PC-9 (cell line): Measurements from ENCODE around the gene CLDN24. TPM values are rescaled to one million over a fixed set of nuclear protein-coding genes. Genes with fewer than 3 reads are reported as not detected.

Source experiments
- BruUV-seq: library from RNA; stranded (reverse); fragments of 400-500 nt; replicated peaks from 2 replicates; lab custom pipeline; 2021; lab: Mats Ljungman, UMichigan
- CTCF ChIA-PET: fragments of 300-600 bp; sonication (Branson Sonifier 250); formaldehyde crosslinking; loops from one replicate; lab custom pipeline; 2022; ENCODE audit warnings: antibody characterized with exemption; lab: Charles Lee
- POLR2A ChIA-PET: fragments of 300-600 bp; sonication (Branson Sonifier 250); formaldehyde crosslinking; loops from one replicate; lab custom pipeline; 2022; ENCODE audit warnings: antibody characterized with exemption; ENCODE audit not compliant: unreplicated experiment; lab: Charles Lee
- DNase-seq, 2 experiments: peaks; one replicate each; pipeline versions ENCODE4 v3.0.0 to v3.0.0-alpha.2; 2015 to 2022; ENCODE audit warnings: mixed read lengths in 1 of 2
- H2AFZ ChIP-seq: fragments of 200-600 bp; sonication (generic); 2 replicates; pipeline ENCODE4 v1.8.1; 2017; ENCODE audit warnings: antibody characterized with exemption
- H3F3A ChIP-seq: fragments of 200-600 bp; sonication (generic); 2 replicates; pipeline ENCODE4 v1.8.1; 2017; ENCODE audit warnings: antibody characterized with exemption, mild to moderate bottlenecking, low read depth; ENCODE audit not compliant: insufficient read depth
- H3K27ac ChIP-seq: fragments of 200-600 bp; sonication (generic); 2 replicates; pipeline ENCODE4 v1.6.1; 2016; ENCODE audit warnings: mixed run types
- H3K27me3 ChIP-seq: fragments of 200-600 bp; sonication (generic); 2 replicates; pipeline ENCODE4 v1.6.1; 2016; ENCODE audit warnings: low read depth, mixed run types; ENCODE audit not compliant: insufficient read depth
- H3K36me3 ChIP-seq: fragments of 200-600 bp; sonication (generic); 2 replicates; pipeline ENCODE4 v1.6.1; 2016; ENCODE audit warnings: low read depth, mixed run types
- H3K4me1 ChIP-seq: fragments of 200-600 bp; sonication (generic); replicated peaks from 2 replicates; pipeline ENCODE4 v1.6.1; 2016; ENCODE audit warnings: mixed run types; ENCODE audit not compliant: insufficient read depth
- H3K4me2 ChIP-seq: fragments of 200-600 bp; sonication (generic); 2 replicates; pipeline ENCODE4 v1.6.1; 2017; ENCODE audit warnings: mixed run types
- H3K4me3 ChIP-seq: fragments of 200-600 bp; sonication (generic); 2 replicates; pipeline ENCODE4 v1.6.1; 2016; ENCODE audit warnings: mixed run types
- H3K79me2 ChIP-seq: fragments of 200-600 bp; sonication (generic); 2 replicates; pipeline ENCODE4 v1.6.1; 2017; ENCODE audit warnings: low read depth, mixed run types
- H3K9me2 ChIP-seq: fragments of 200-600 bp; sonication (generic); 2 replicates; pipeline ENCODE4 v1.8.1; 2017; ENCODE audit warnings: mild to moderate bottlenecking; ENCODE audit not compliant: insufficient read depth
- H3K9me3 ChIP-seq: fragments of 200-600 bp; sonication (generic); 2 replicates; pipeline ENCODE4 v1.8.1; 2016; ENCODE audit warnings: low read depth; ENCODE audit not compliant: insufficient read depth
- H4K20me1 ChIP-seq: fragments of 200-600 bp; sonication (generic); 2 replicates; pipeline ENCODE4 v1.8.1; 2017; ENCODE audit not compliant: insufficient read depth
- EZH2 ChIP-seq: fragments of 200-600 bp; sonication (generic); IDR thresholded peaks from 2 replicates; pipeline ENCODE4 v1.8.0; 2017; ENCODE audit warnings: antibody characterized with exemption, low read depth
- intact Hi-C: fragments of 100-400 bp; cut with micrococcal nuclease; formaldehyde crosslinking; loops from one replicate; pipeline ENCODE4 v1.10.0; 2022; ENCODE audit not compliant: unreplicated experiment
- total RNA-seq: library from RNA; stranded (reverse); gene quantifications from 2 replicates; pipeline ENCODE4 v1.2.3, GENCODE V29; 2021
- TF ChIP-seq, protein P1 (sequence below): fragments of 200-600 bp; sonication (generic); conservative IDR thresholded peaks from 2 replicates; pipeline ENCODE4 v1.6.1; 2017; ENCODE audit warnings: mixed run types, antibody characterized with exemption, mild to moderate bottlenecking, moderate library complexity

CLDN24 gene
- total RNA-seq, 1 experiment from 2014 or later: not detected

DNA sequence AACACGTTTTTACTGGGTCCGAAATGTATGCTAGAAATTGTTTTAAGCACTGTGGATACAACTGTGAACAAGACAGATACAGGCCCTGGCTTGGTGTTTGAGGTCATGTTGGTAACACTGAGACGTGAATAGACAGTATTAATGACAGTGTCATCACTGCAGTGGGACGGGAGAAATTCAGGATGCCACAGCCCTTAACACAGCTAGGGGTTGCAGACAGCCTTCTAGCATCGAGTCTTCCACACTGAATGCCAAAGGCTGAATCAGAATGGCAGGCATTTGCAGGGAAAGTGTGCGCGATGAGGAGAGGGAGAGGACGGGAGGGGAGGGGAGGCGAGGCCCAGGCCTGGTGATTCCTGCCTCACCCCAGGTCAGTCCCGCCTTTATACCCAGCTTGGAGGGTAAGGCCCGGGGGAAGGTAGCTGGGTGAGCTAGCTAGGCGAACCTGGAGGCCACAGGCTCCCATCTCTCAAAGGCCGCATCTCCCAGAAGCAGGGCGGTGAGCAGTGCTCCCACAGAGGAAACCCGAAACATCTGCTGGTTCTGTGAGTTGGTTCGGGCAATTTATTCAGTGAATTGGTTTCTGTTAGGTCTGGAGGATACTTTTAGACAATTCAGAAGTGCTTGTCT lies 44.1 kb upstream of the CLDN24 start:
- CTCF ChIA-PET: no interaction called here
- no peak overlapping the region for H3K4me2 ChIP-seq
- no peak for TF ChIP-seq EZH2
- TF ChIP-seq, protein P1, sequence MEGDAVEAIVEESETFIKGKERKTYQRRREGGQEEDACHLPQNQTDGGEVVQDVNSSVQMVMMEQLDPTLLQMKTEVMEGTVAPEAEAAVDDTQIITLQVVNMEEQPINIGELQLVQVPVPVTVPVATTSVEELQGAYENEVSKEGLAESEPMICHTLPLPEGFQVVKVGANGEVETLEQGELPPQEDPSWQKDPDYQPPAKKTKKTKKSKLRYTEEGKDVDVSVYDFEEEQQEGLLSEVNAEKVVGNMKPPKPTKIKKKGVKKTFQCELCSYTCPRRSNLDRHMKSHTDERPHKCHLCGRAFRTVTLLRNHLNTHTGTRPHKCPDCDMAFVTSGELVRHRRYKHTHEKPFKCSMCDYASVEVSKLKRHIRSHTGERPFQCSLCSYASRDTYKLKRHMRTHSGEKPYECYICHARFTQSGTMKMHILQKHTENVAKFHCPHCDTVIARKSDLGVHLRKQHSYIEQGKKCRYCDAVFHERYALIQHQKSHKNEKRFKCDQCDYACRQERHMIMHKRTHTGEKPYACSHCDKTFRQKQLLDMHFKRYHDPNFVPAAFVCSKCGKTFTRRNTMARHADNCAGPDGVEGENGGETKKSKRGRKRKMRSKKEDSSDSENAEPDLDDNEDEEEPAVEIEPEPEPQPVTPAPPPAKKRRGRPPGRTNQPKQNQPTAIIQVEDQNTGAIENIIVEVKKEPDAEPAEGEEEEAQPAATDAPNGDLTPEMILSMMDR: no peak

GRCh38 chr4:183364025-183364424 lies 41.8 kb upstream of the CLDN24 start:
- H3K27me3 ChIP-seq: no peaks in the 10 kb centered on the region
- H3F3A ChIP-seq: no peaks in the 10 kb centered on the region
- intact Hi-C loops: no loop called here
- no peak for TF ChIP-seq EZH2
- TF ChIP-seq, protein P1: no peak
- DNase-seq: no peak
- H3K27ac ChIP-seq: no peak overlapping the region
- H3K36me3 ChIP-seq: no peaks in the 10 kb centered on the region
- ChIA-PET POLR2A (no interaction called here), CTCF (no interaction called here)
- H3K79me2 ChIP-seq: no peaks in the 10 kb centered on the region
- H3K4me3 ChIP-seq: no peak overlapping the region
- no peaks in the 10 kb centered on the region for H4K20me1 ChIP-seq
- no peak overlapping the region for H3K4me2 ChIP-seq
- H3K9me3 ChIP-seq: no peaks in the 10 kb centered on the region
- H3K4me1 ChIP-seq: no peaks in the 10 kb centered on the region
- BruUV-seq: no TSS peak
- H3K9me2 ChIP-seq: no peaks in the 10 kb centered on the region
- H2AFZ ChIP-seq: no peak overlapping the region

More for the DNA sequence above, 44.1 kb upstream of the CLDN24 start:
- Histone ChIP-seq H3K79me2 (no peaks in the 10 kb centered on the region), H3K4me3 (no peak overlapping the region), H3K36me3 (no peaks in the 10 kb centered on the region), H4K20me1 (no peaks in the 10 kb centered on the region), H3K27ac (no peak overlapping the region), H3K4me1 (no peaks in the 10 kb centered on the region), H2AFZ (no peak overlapping the region), H3F3A (no peaks in the 10 kb centered on the region), H3K9me2 (no peaks in the 10 kb centered on the region), H3K27me3 (no peaks in the 10 kb centered on the region), H3K9me3 (no peaks in the 10 kb centered on the region)
- DNase-seq: no peak
- no TSS peak for BruUV-seq
- POLR2A ChIA-PET: no interaction called here
- intact Hi-C loops: no loop called here

DNA sequence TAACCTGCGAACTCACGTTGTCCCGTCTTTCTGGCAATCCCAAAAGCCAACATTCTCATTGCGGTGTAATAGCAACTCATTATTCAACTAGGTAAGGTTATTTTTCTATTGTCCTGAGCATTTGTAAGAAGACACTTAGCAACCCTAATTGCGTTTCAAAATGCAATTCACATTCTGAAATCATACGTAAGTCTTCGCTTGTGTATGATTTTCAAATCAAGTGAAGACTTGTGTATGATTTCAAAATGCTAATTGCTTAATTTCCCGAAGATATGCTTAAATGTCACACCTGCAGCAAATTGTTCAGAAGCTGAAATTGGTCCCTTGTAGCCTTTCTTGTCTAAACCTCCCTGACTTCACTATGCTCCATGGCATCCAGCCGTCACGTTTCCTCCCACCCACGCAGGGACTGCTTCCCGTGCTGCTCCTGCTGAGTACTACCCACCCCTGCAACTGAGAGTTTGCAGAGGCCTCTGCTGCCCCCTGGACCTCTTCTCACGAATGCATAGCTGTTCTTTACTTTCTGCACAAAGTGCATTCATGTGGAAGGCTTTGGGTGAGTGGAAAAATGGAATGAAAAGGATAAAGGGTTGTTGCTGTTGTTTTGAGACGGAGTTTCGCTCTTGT lies 40.8 kb upstream of the CLDN24 start:
- Histone ChIP-seq H4K20me1 (no peaks in the 10 kb centered on the region), H3K9me3 (no peaks in the 10 kb centered on the region), H3F3A (no peaks in the 10 kb centered on the region), H3K79me2 (no peaks in the 10 kb centered on the region), H3K4me1 (no peaks in the 10 kb centered on the region), H3K4me2 (no peak overlapping the region), H3K4me3 (no peak overlapping the region), H3K27me3 (no peaks in the 10 kb centered on the region), H3K36me3 (no peaks in the 10 kb centered on the region), H3K9me2 (no peaks in the 10 kb centered on the region), H2AFZ (no peak overlapping the region), H3K27ac (no peak overlapping the region)
- no TSS peak for BruUV-seq
- intact Hi-C loops: no loop called here
- DNase-seq: no peak
- ChIA-PET CTCF (interaction anchor here (0.6 kb wide), 1 partner anchor 13 kb away, joined by 3 read pairs; no protein-coding TSS in a partner anchor), POLR2A (no interaction called here)
- no peak for TF ChIP-seq EZH2
- TF ChIP-seq, protein P1: no peak
